Measurements from ENCODE around the gene CD151. TPM values are rescaled to one million over a fixed set of nuclear protein-coding genes. Genes with fewer than 3 reads are reported as not detected.

CD151 gene
- polyA plus RNA-seq, 4 donors, result 187 to 359 (median 284) TPM

Other genes with a start within 250 kb of the CD151 start
- gene IRF7, start 217.0 kb upstream of the CD151 start, polyA plus RNA-seq, result 100 to 1,000 TPM in 2 of 4 donors, 10 to 100 TPM in 2; 14.5 to 115 (median 73.1) TPM
- gene CDHR5, start 208.0 kb upstream of the CD151 start, polyA plus RNA-seq, result 1,000 to 10,000 TPM in 1 of 4 donors, 100 to 1,000 TPM in 3; 112 to 1,182 (median 936) TPM
- 100 to 1,000 TPM in 1 of 4 donors, 10 to 100 TPM in 2, 1 to 10 TPM in 1; 4.8 to 114 (median 22.3) TPM for gene SCT, start 205.8 kb upstream of the CD151 start, polyA plus RNA-seq
- 1 to 10 TPM in 2 of 4 donors, under 1 TPM in 2; 0.51 to 1.4 (median 1.1) TPM for gene DRD4, start 195.7 kb upstream of the CD151 start, polyA plus RNA-seq
- 10 to 100 TPM; 18.2 to 39.6 (median 29.4) TPM for gene DEAF1, start 137.7 kb upstream of the CD151 start, polyA plus RNA-seq
- 10 to 100 TPM; 11.9 to 35.4 (median 21.2) TPM for gene TMEM80, start 137.1 kb upstream of the CD151 start, polyA plus RNA-seq
- gene EPS8L2, start 126.7 kb upstream of the CD151 start, polyA plus RNA-seq, result 1,000 to 10,000 TPM in 2 of 4 donors, 100 to 1,000 TPM in 1, 10 to 100 TPM in 1; 90.2 to 1,255 (median 670) TPM
- gene TALDO1, start 85.5 kb upstream of the CD151 start, polyA plus RNA-seq, result 100 to 1,000 TPM in 3 of 4 donors, 10 to 100 TPM in 1; 97.9 to 188 (median 174) TPM
- 10 to 100 TPM; 12.2 to 55.6 (median 29.8) TPM for gene GATD1, start 55.5 kb upstream of the CD151 start, polyA plus RNA-seq
- 1 to 10 TPM in 1 of 4 donors, under 1 TPM in 1, not detected in 2; 0.22 to 3.3 TPM for gene CEND1, start 42.9 kb upstream of the CD151 start, polyA plus RNA-seq
- gene SLC25A22, start 34.7 kb upstream of the CD151 start, polyA plus RNA-seq, result 10 to 100 TPM; 10.5 to 21.9 (median 10.8) TPM
- 10 to 100 TPM; 14.5 to 47.0 (median 28.6) TPM for gene PIDD1, start 27.7 kb upstream of the CD151 start, polyA plus RNA-seq
- 1,000 to 10,000 TPM; 1,144 to 2,714 (median 1,335) TPM for gene RPLP2, start 23.0 kb upstream of the CD151 start, polyA plus RNA-seq
- 100 to 1,000 TPM in 3 of 4 donors, 10 to 100 TPM in 1; 66.2 to 250 (median 162) TPM for gene PNPLA2, start 14.0 kb upstream of the CD151 start, polyA plus RNA-seq
- gene CRACR2B, start 5.0 kb upstream of the CD151 start, polyA plus RNA-seq, result 10 to 100 TPM; 38.7 to 88.8 (median 65.2) TPM
- gene POLR2L, start 9.6 kb downstream of the CD151 start, polyA plus RNA-seq, result 100 to 1,000 TPM in 3 of 4 donors, 10 to 100 TPM in 1; 82.9 to 140 (median 132) TPM
- gene TSPAN4, start 9.9 kb downstream of the CD151 start, polyA plus RNA-seq, result 10 to 100 TPM in 2 of 4 donors, 1 to 10 TPM in 2; 5.1 to 53.3 (median 10.2) TPM
- 10 to 100 TPM; 13.6 to 94.4 (median 42.1) TPM for gene CHID1, start 77.9 kb downstream of the CD151 start, polyA plus RNA-seq
- gene AP2A2, start 92.9 kb downstream of the CD151 start, polyA plus RNA-seq, result 10 to 100 TPM; 30.5 to 67.3 (median 45.0) TPM
- under 1 TPM in 3 of 4 donors, not detected in 1; 0.09 to 0.34 (median 0.22) TPM for gene MUC6, start 203.8 kb downstream of the CD151 start, polyA plus RNA-seq
- 100 to 1,000 TPM in 1 of 4 donors, 10 to 100 TPM in 1, 1 to 10 TPM in 2; 3.0 to 239 (median 30.8) TPM for gene MUC2, start 241.9 kb downstream of the CD151 start, polyA plus RNA-seq